IMR-90 (cell line): Measurements from ENCODE around the gene EXOC8. TPM values are rescaled to one million over a fixed set of nuclear protein-coding genes. Genes with fewer than 3 reads are reported as not detected.

Experiments
- ATAC-seq: fragments of 200-7000 bp; cut with Tn5 transposase; 2 replicates; pipeline ENCODE4 v1.9.1; 2020; ENCODE audit warnings: low read depth, mild to moderate bottlenecking, moderate library complexity
- BruUV-seq: library from RNA; stranded (reverse); fragments of 400-500 nt; replicated peaks from 2 replicates; lab custom pipeline; 2021; lab: Mats Ljungman, UMichigan
- CTCF ChIA-PET: fragments of 300-600 bp; formaldehyde crosslinking; extraction: SDS; loops from one replicate; lab custom pipeline; 2021; ENCODE audit warnings: antibody characterized with exemption; lab: Yijun Ruan, JAX
- POLR2A ChIA-PET: fragments of 300-600 bp; sonication (Branson Sonifier 250); formaldehyde crosslinking; loops from one replicate; lab custom pipeline; 2022; ENCODE audit warnings: antibody characterized with exemption; ENCODE audit not compliant: unreplicated experiment; lab: Charles Lee
- DNase-seq: peaks from one replicate; pipeline ENCODE4 v3.0.0; 2013
- H2AFZ ChIP-seq: replicated peaks from 2 replicates; pipeline ENCODE3; 2013; ENCODE audit warnings: low read length, mild to moderate bottlenecking; ENCODE audit not compliant: poor library complexity
- H2AK5ac ChIP-seq: 2 replicates; pipeline ENCODE4 v1.6.1; 2013; ENCODE audit warnings: low read depth, low read length, inconsistent platforms
- H2AK9ac ChIP-seq: replicated peaks from 2 replicates; pipeline ENCODE3; 2013; ENCODE audit warnings: mild to moderate bottlenecking, low read depth, low read length, moderate library complexity; ENCODE audit not compliant: poor library complexity
- H2BK120ac ChIP-seq: 2 replicates; pipeline ENCODE4 v1.6.1; 2013; ENCODE audit warnings: low read depth, low read length, inconsistent platforms
- H2BK15ac ChIP-seq: 3 replicates; pipeline ENCODE4 v1.6.1; 2013; ENCODE audit warnings: low read depth, low read length, inconsistent platforms
- H2BK20ac ChIP-seq: 2 replicates; pipeline ENCODE4 v1.6.1; 2013; ENCODE audit warnings: low read depth, mild to moderate bottlenecking, inconsistent platforms, low read length, moderate library complexity
- H2BK5ac ChIP-seq: 2 replicates; pipeline ENCODE4 v1.6.1; 2013; ENCODE audit warnings: mild to moderate bottlenecking, low read depth, low read length, inconsistent platforms; ENCODE audit not compliant: poor library complexity, severe bottlenecking
- H3K14ac ChIP-seq: replicated peaks from 2 replicates; pipeline ENCODE4 v1.6.1; 2013; ENCODE audit warnings: low read depth, low read length, inconsistent platforms
- H3K18ac ChIP-seq: 2 replicates; pipeline ENCODE4 v1.6.1; 2013; ENCODE audit warnings: low read depth, low read length, control low read depth
- H3K23ac ChIP-seq: 2 replicates; pipeline ENCODE4 v1.6.1; 2013; ENCODE audit warnings: low read depth, low read length, inconsistent platforms
- H3K27ac ChIP-seq: 2 replicates; pipeline ENCODE4 v1.5.1; 2013; ENCODE audit warnings: mild to moderate bottlenecking, control low read depth, low read length; ENCODE audit not compliant: insufficient read depth
- H3K27me3 ChIP-seq: 2 replicates; pipeline ENCODE4 v1.6.1; 2013; ENCODE audit warnings: low read length; ENCODE audit not compliant: control insufficient read depth, insufficient read depth
- H3K36me3 ChIP-seq: 2 replicates; pipeline ENCODE4 v1.6.1; 2013; ENCODE audit warnings: low read length, mixed read lengths; ENCODE audit not compliant: control insufficient read depth, insufficient read depth
- H3K4ac ChIP-seq: 2 replicates; pipeline ENCODE4 v1.6.1; 2013; ENCODE audit warnings: low read depth, low read length, inconsistent platforms
- H3K4me1 ChIP-seq: 2 replicates; pipeline ENCODE4 v1.6.1; 2013; ENCODE audit warnings: low read length, mixed read lengths; ENCODE audit not compliant: control insufficient read depth, insufficient read depth
- H3K4me2 ChIP-seq: 2 replicates; pipeline ENCODE4 v1.6.1; 2013; ENCODE audit warnings: low read depth, mild to moderate bottlenecking, control low read depth, low read length, moderate library complexity
- H3K4me3 ChIP-seq: 2 replicates; pipeline ENCODE4 v1.5.1; 2013; ENCODE audit warnings: low read depth, mild to moderate bottlenecking, control low read depth, low read length, moderate library complexity; ENCODE audit not compliant: insufficient read depth
- H3K56ac ChIP-seq: 2 replicates; pipeline ENCODE4 v1.6.1; 2013; ENCODE audit warnings: low read length, inconsistent platforms; ENCODE audit not compliant: insufficient read depth; ENCODE audit errors: extremely low read depth
- H3K79me1 ChIP-seq, 2 experiments: 2 replicates each; pipeline ENCODE4 v1.6.1; 2013; ENCODE audit warnings: low read length in 2 of 2, inconsistent platforms in 1 of 2, low read depth in 1 of 2
- H3K9ac ChIP-seq: 2 replicates; pipeline ENCODE4 v1.6.1; 2013; ENCODE audit warnings: low read depth, low read length, control low read depth
- H3K9me1 ChIP-seq: 2 replicates; pipeline ENCODE4 v1.6.1; 2013; ENCODE audit warnings: low read length, inconsistent platforms; ENCODE audit not compliant: insufficient read depth
- H3K9me3 ChIP-seq: 2 replicates; pipeline ENCODE4 v1.6.1; 2013; ENCODE audit warnings: low read length; ENCODE audit not compliant: control insufficient read depth, insufficient read depth
- H4K20me1 ChIP-seq: 2 replicates; pipeline ENCODE4 v1.6.1; 2013; ENCODE audit warnings: low read length, inconsistent platforms; ENCODE audit not compliant: insufficient read depth
- H4K5ac ChIP-seq: 2 replicates; pipeline ENCODE4 v1.6.1; 2013; ENCODE audit warnings: mild to moderate bottlenecking, low read depth, low read length, control low read depth
- H4K8ac ChIP-seq, 2 experiments: 2 replicates each; pipeline ENCODE4 v1.6.1; 2013; ENCODE audit warnings: low read depth in 2 of 2, low read length in 2 of 2, control low read depth in 1 of 2, inconsistent platforms in 1 of 2
- H4K91ac ChIP-seq: 2 replicates; pipeline ENCODE4 v1.6.1; 2013; ENCODE audit warnings: low read depth, low read length, inconsistent platforms; ENCODE audit not compliant: insufficient read depth
- BHLHE40 ChIP-seq: fragments of 150-350 bp; IDR thresholded peaks from 2 replicates; pipeline ENCODE4 v1.6.1; 2016; ENCODE audit warnings: mild to moderate bottlenecking, low read depth, low read length
- CEBPB ChIP-seq: IDR thresholded peaks from 2 replicates; pipeline ENCODE4 v1.6.1; 2012; ENCODE audit warnings: low read depth, low read length, improper control_type of control experiment
- CHD1 ChIP-seq: IDR thresholded peaks from 2 replicates; pipeline ENCODE4 v1.6.1; 2012; ENCODE audit warnings: low read depth, low read length, improper control_type of control experiment
- CTCF ChIP-seq: conservative IDR thresholded peaks from 2 replicates; pipeline ENCODE4 v1.5.1; 2012; ENCODE audit warnings: mild to moderate bottlenecking, low read depth, low read length, improper control_type of control experiment
- ELK1 ChIP-seq: fragments of 150-350 bp; IDR thresholded peaks from 2 replicates; pipeline ENCODE4 v1.6.1; 2016; ENCODE audit warnings: low read depth, mild to moderate bottlenecking, low read length, moderate library complexity, borderline replicate concordance
- FOS ChIP-seq: fragments of 150-350 bp; IDR thresholded peaks from 2 replicates; pipeline ENCODE4 v1.6.1; 2016; ENCODE audit warnings: low read depth, low read length
- MAZ ChIP-seq: IDR thresholded peaks from 2 replicates; pipeline ENCODE4 v1.6.1; 2012; ENCODE audit warnings: low read depth, mild to moderate bottlenecking, low read length, improper control_type of control experiment, moderate library complexity, borderline replicate concordance
- MXI1 ChIP-seq: IDR thresholded peaks from 2 replicates; pipeline ENCODE4 v1.6.1; 2012; ENCODE audit warnings: low read depth, mild to moderate bottlenecking, low read length, moderate library complexity, borderline replicate concordance
- NFE2L2 ChIP-seq: fragments of 150-350 bp; IDR thresholded peaks from 2 replicates; pipeline ENCODE4 v1.6.1; 2016; ENCODE audit warnings: low read depth, mild to moderate bottlenecking, low read length
- POLR2A ChIP-seq: IDR thresholded peaks from 2 replicates; pipeline ENCODE4 v1.6.1; 2012; ENCODE audit warnings: mild to moderate bottlenecking, low read depth, low read length
- RAD21 ChIP-seq: IDR thresholded peaks from 2 replicates; pipeline ENCODE4 v1.6.1; 2012; ENCODE audit warnings: low read length, improper control_type of control experiment
- RCOR1 ChIP-seq: IDR thresholded peaks from 2 replicates; pipeline ENCODE4 v1.6.1; 2012; ENCODE audit warnings: mild to moderate bottlenecking, low read length, improper control_type of control experiment; ENCODE audit not compliant: insufficient replicate concordance
- RFX5 ChIP-seq: IDR thresholded peaks from 2 replicates; pipeline ENCODE4 v1.8.0; 2012; ENCODE audit warnings: low read depth, mild to moderate bottlenecking, low read length, moderate library complexity
- SMC3 ChIP-seq: fragments of 150-350 bp; IDR thresholded peaks from 2 replicates; pipeline ENCODE4 v1.6.1; 2016; ENCODE audit warnings: low read depth, mild to moderate bottlenecking, antibody characterized with exemption, low read length, moderate library complexity
- USF2 ChIP-seq: fragments of 150-350 bp; IDR thresholded peaks from 2 replicates; pipeline ENCODE4 v1.6.1; 2017; ENCODE audit warnings: mild to moderate bottlenecking, antibody characterized with exemption, low read length, low read depth
- WGBS, 2 experiments: methylation state at CpG; one replicate each; pipeline versions ENCODE4 v1.1.5 to v1.1.7; 2013; ENCODE audit warnings: missing lambda C conversion rate in 2 of 2; ENCODE audit not compliant: insufficient read length in 1 of 2; ENCODE audit errors: extremely low coverage in 2 of 2; 5-methylcytosine and 5-hydroxymethylcytosine counted together
- dilution Hi-C: fragments of 300-500 bp; cut with HindIII; formaldehyde crosslinking; loops from one replicate; pipeline ENCODE4 v1.14.3; 2018; ENCODE audit warnings: low sequenced_read_pairs; ENCODE audit not compliant: unreplicated experiment
- in situ Hi-C: fragments of 300-500 bp; cut with MboI; formaldehyde crosslinking; loops from 3 replicates; pipeline ENCODE4 v1.14.3; 2019; ENCODE audit warnings: low sequenced_read_pairs, inconsistent platforms, mixed read lengths
- intact Hi-C: fragments of 100-400 bp; cut with micrococcal nuclease; formaldehyde crosslinking; loops from 2 replicates; pipeline ENCODE4 v1.10.0; 2022
- polyA plus RNA-seq, 3 experiments: library from polyadenylated mRNA; depleted of rRNA; stranded (reverse); fragments of >200 nt; gene quantifications; 2 replicates each; pipeline ENCODE4 v1.2.3, GENCODE V29; 2012; ENCODE audit warnings: low replicate concordance in 1 of 3
- total RNA-seq: library from RNA; depleted of rRNA; stranded (reverse); fragments of >200 nt; gene quantifications from 2 replicates; pipeline ENCODE4 v1.2.3, GENCODE V29; 2012

The EXOC8 gene
- total and polyA plus RNA-seq, 2 of the 4 experiments (the other 2 are of a cell fraction): 2.6 to 11.5 TPM

GRCh38 chr1:231334079-231334666, 3.5 kb downstream of the EXOC8 start:
- Histone ChIP-seq H3K4me2 (peak overlapping the region; percentile 84), H3K14ac (no peak overlapping the region), H3K9me1 (peaks cover 6% of the 10 kb centered on the region; the same call in 1 of the 2 replicates), H3K23ac (peak overlapping the region; percentile 82; the same call in 1 of the 2 replicates), H3K36me3 (no peaks in the 10 kb centered on the region), H3K4me3 (0 out of 2 replicates have a peak overlapping the region, but pooled peaks have one; percentile 16), H3K79me1 (peaks cover 4 to 38% of the 10 kb centered on the region in 2 experiments; a peak in 3 of 4 replicates), H2BK120ac (no peak overlapping the region), H3K9ac (no peak overlapping the region; the same call in 1 of the 2 replicates), H4K8ac (no peak overlapping the region), H4K5ac (no peak overlapping the region), H4K20me1 (peaks cover 48% of the 10 kb centered on the region), H3K27me3 (no peaks in the 10 kb centered on the region), H3K4me1 (peaks cover 7% of the 10 kb centered on the region), H3K27ac (no peak overlapping the region), H2AK9ac (no peak overlapping the region), H3K18ac (no peak overlapping the region), H4K91ac (no peak overlapping the region), H3K9me3 (no peaks in the 10 kb centered on the region), H2AK5ac (no peak overlapping the region), H3K56ac (no peak overlapping the region), H2AFZ (no peak overlapping the region), H3K4ac (no peak overlapping the region), H2BK20ac (no peak overlapping the region), H2BK15ac (no peak overlapping the region), H2BK5ac (no peak overlapping the region)
- TF ChIP-seq RAD21 (no peak), FOS (no peak), CTCF (no peak), RCOR1 (no peak), MAZ (no peak), USF2 (no peak), RFX5 (no peak), POLR2A (no peak), CEBPB (no peak), MXI1 (no peak), SMC3 (no peak), BHLHE40 (no peak), NFE2L2 (no peak), CHD1 (no peak), ELK1 (no peak)
- ATAC-seq: no peak
- intact Hi-C loops: loop anchor here (2.0 kb wide), 1 partner anchor 93 kb away; the partner anchor contains the start of gene GNPAT
- POLR2A ChIA-PET: no interaction called here
- DNase-seq: no peak
- dilution Hi-C loops: no loop called here
- no TSS peak for BruUV-seq
- CTCF ChIA-PET: no interaction called here
- WGBS, 2 experiments: no CpG with 5 or more reads among the region's 1 CpG
- in situ Hi-C loops: no loop called here
